ENCODE measurements around the gene CNOT11. TPM values are rescaled to one million over a fixed set of nuclear protein-coding genes. Genes with fewer than 3 reads are reported as not detected.

The CNOT11 gene
- total and polyA plus RNA-seq, 2 of the 8 experiments (the other 6 are each of a cell fraction or from before 2014, with no cell fraction given): 41.5 to 54.6 TPM

GRCh38 chr2:101264360-101264939, 11.8 kb downstream of the CNOT11 start:
- H2BK120ac ChIP-seq (replicated peaks; ENCODE audit: low read depth, low read length): no peak overlapping the region
- POLR2A ChIA-PET (ENCODE audit: partially characterized antibody): no interaction called here
- no peak for FAIRE-seq
- TF ChIP-seq SP2 (IDR thresholded peaks at IDR 0.05; ENCODE audit: low read length) (no peak), GABPA (IDR thresholded peaks at IDR 0.05; ENCODE audit: borderline replicate concordance, insufficient read depth, low read length) (no peak), CBX8 (IDR thresholded peaks at IDR 0.05; ENCODE audit: borderline replicate concordance, low read depth, low read length) (no peak), TEAD4 (IDR thresholded peaks at IDR 0.05; ENCODE audit: low read depth, low read length) (no peak), RBBP5 (IDR thresholded peaks at IDR 0.05; ENCODE audit: borderline replicate concordance, low read depth, low read length) (no peak), MAX (IDR thresholded peaks at IDR 0.05) (no peak), KDM4A (IDR thresholded peaks at IDR 0.05; ENCODE audit: low read depth, low read length, severe bottlenecking) (no peak), SP1 (IDR thresholded peaks at IDR 0.05; ENCODE audit: low read depth, low read length) (no peak), BACH1 (IDR thresholded peaks at IDR 0.05; ENCODE audit: low read length) (no peak), CEBPB (IDR thresholded peaks at IDR 0.05; ENCODE audit: low read depth, low read length) (no peak), USF2 (IDR thresholded peaks at IDR 0.05; ENCODE audit: low read length) (no peak), YY1 (IDR thresholded peaks at IDR 0.05; ENCODE audit: low read depth, low read length) (no peak), GTF2F1 (IDR thresholded peaks at IDR 0.05; ENCODE audit: borderline replicate concordance, low read depth, low read length) (no peak)

More at GRCh38 chr2:101264360-101264939, 11.8 kb downstream of the CNOT11 start:
- Histone ChIP-seq H3K14ac (ENCODE audit: insufficient read length) (no peak overlapping the region), H2BK12ac (ENCODE audit: low read depth, low read length) (no peak overlapping the region), H3K18ac (ENCODE audit: extremely low read depth, low read length) (no peak overlapping the region), H3K23ac (ENCODE audit: insufficient read length) (no peak overlapping the region), H3K9me3 (ENCODE audit: insufficient read depth in 2 of 2, low read depth in 1 of 2, low read length in 1 of 2) (no peaks in the 10 kb centered on the region), H3K36me3 (ENCODE audit: control insufficient read depth in 2 of 4, insufficient read depth in 4 of 4, low read length in 3 of 4) (peaks cover 0 to 76% (median 31%) of the 10 kb centered on the region in 4 experiments; a peak in 6 of 8 replicates), H3K56ac (replicated peaks; ENCODE audit: insufficient read length, low read depth, low read length) (no peak overlapping the region), H3K27ac (ENCODE audit: low read depth, low read length) (no peak overlapping the region), H3K4me2 (ENCODE audit: insufficient read depth in 1 of 2, low read depth in 2 of 2, low read length in 2 of 2) (no peak overlapping the region), H2BK15ac (ENCODE audit: low read length) (no peak overlapping the region), H4K5ac (ENCODE audit: insufficient read length, low read depth, low read length) (no peak overlapping the region), H3K4me1 (replicated peaks in 1 of 4; ENCODE audit: control insufficient read depth in 3 of 4, insufficient read depth in 4 of 4, low read length in 3 of 4) (peaks cover 0 to 4% (median 0%) of the 10 kb centered on the region in 4 experiments; a peak in 1 of 7 replicates), H2BK20ac (ENCODE audit: low read length) (no peak overlapping the region), H3K23me2 (ENCODE audit: low read depth, low read length) (no peaks in the 10 kb centered on the region), H4K8ac (ENCODE audit: extremely low read depth, insufficient read depth, low read length) (no peak overlapping the region), H3K79me2 (ENCODE audit: control insufficient read depth in 1 of 2, insufficient read depth in 2 of 2, low read length in 2 of 2) (peaks cover 0 to 6% of the 10 kb centered on the region in 2 experiments; a peak in 2 of 4 replicates), H3K9ac (replicated peaks in 1 of 4; ENCODE audit: extremely low read depth in 1 of 4, low read depth in 3 of 4, low read length in 3 of 4) (no peak overlapping the region), H3K27me3 (replicated peaks in 1 of 4; ENCODE audit: control insufficient read depth in 3 of 4, extremely low read depth in 1 of 4, insufficient read depth in 3 of 4, low read length in 3 of 4) (no peaks in the 10 kb centered on the region; a peak in 1 of 7 replicates), H3K4ac (replicated peaks; ENCODE audit: insufficient read length, low read depth, low read length) (no peak overlapping the region), H3K79me1 (ENCODE audit: low read depth, low read length) (no peaks in the 10 kb centered on the region), H4K20me1 (replicated peaks in 1 of 2; ENCODE audit: control insufficient read depth in 1 of 2, insufficient read depth in 2 of 2, low read length in 2 of 2) (peaks cover 0 to 11% of the 10 kb centered on the region in 2 experiments), H3K4me3 (ENCODE audit: extremely low read depth in 1 of 4, insufficient read depth in 2 of 4, low read depth in 3 of 4, low read length in 4 of 4) (no peak overlapping the region), H4K91ac (replicated peaks; ENCODE audit: insufficient read length, low read length) (no peak overlapping the region), H2BK5ac (ENCODE audit: low read depth, low read length) (no peak overlapping the region), H2AK5ac (ENCODE audit: low read depth, low read length) (no peak overlapping the region), H2AFZ (ENCODE audit: low read length) (no peak overlapping the region)
- CTCF ChIA-PET (ENCODE audit: partially characterized antibody): interaction anchor here (0.6 kb wide), 1 partner anchor 718 kb away, joined by 3 read pairs; no protein-coding TSS in a partner anchor
- 91% methylated on average over 13 of the region's 13 CpGs; no CpG with 5 or more reads in 1 of the 2 experiments for WGBS, 2 experiments (ENCODE audit: extremely low coverage in 1 of 2, insufficient coverage in 1 of 2, insufficient read length in 1 of 2, insufficient replicate concordance in 2 of 2, low coverage in 1 of 2, low lambda C conversion rate in 2 of 2, missing lambda C conversion rate in 1 of 2)
- DNase-seq (ENCODE audit: low read depth in 1 of 2, low spot score in 2 of 2): no peak
